Stimulated activated naive B cell treated with anti-CD40 and anti-IgM and Interleukin-4, amounts not matched to agents 10 μg/mL and 1 μg/mL and 100 μg/mL, for 72 hours (primary cell): ENCODE data around the gene CALR3.

Experiments
- ATAC-seq, 2 donors: fragments of 150-1000 bp; cut with Tn5 transposase; replicated peaks; 2 replicates each; pipeline ENCODE4 v1.10.0; 2021; ENCODE audit warnings: moderate library complexity in 1 of 2
- DNase-seq: peaks from one replicate; pipeline ENCODE4 v3.0.0; 2021
- H3K27ac Mint-ChIP-seq: one replicate; pipeline ENCODE4 v1.8.0; 2022; ENCODE audit warnings: mild to moderate bottlenecking, mixed read lengths
- H3K27me3 Mint-ChIP-seq, 2 donors: one replicate each; pipeline ENCODE4 v1.8.0; 2022; ENCODE audit warnings: mixed read lengths in 2 of 2
- H3K36me3 Mint-ChIP-seq, 2 donors: one replicate each; pipeline ENCODE4 v1.8.0; 2022; ENCODE audit warnings: mixed read lengths in 2 of 2, mild to moderate bottlenecking in 1 of 2
- H3K4me1 Mint-ChIP-seq, 2 donors: one replicate each; pipeline ENCODE4 v1.8.0; 2022; ENCODE audit warnings: mixed read lengths in 2 of 2, mild to moderate bottlenecking in 1 of 2
- H3K4me3 Mint-ChIP-seq, 2 donors: one replicate each; pipeline ENCODE4 v1.8.0; 2022; ENCODE audit warnings: mild to moderate bottlenecking in 2 of 2, mixed read lengths in 2 of 2, moderate library complexity in 1 of 2
- H3K9me3 Mint-ChIP-seq, 2 donors: one replicate each; pipeline ENCODE4 v1.8.0; 2022; ENCODE audit warnings: mixed read lengths in 2 of 2, mild to moderate bottlenecking in 1 of 2

CALR3 gene

GRCh38 chr19:16446724-16447368 is 49.1 kb downstream of the CALR3 start:
- H3K4me3 Mint-ChIP-seq, result peak overlapping the region; percentile 69 to 70
- peaks cover 36 to 54% of the 10 kb centered on the region in 2 donors for H3K36me3 Mint-ChIP-seq
- H3K4me1 Mint-ChIP-seq, result peaks cover 72 to 94% of the 10 kb centered on the region in 2 donors
- peaks cover 8 to 10% of the 10 kb centered on the region in 2 donors for H3K9me3 Mint-ChIP-seq
- DNase-seq (peak; percentile 75), ATAC-seq (peak; percentile 37 to 40)
- no peaks in the 10 kb centered on the region for H3K27me3 Mint-ChIP-seq
- H3K27ac Mint-ChIP-seq, result peak overlapping the region; percentile 95

- DNase-seq, result peak; percentile 73
- Mint-ChIP-seq H3K9me3 (peaks cover 8 to 10% of the 10 kb centered on the region in 2 donors), H3K27ac (peak overlapping the region; percentile 95), H3K4me1 (peaks cover 71 to 99% of the 10 kb centered on the region in 2 donors), H3K27me3 (no peaks in the 10 kb centered on the region), H3K4me3 (peak overlapping the region; percentile 69 to 70), H3K36me3 (peaks cover 39 to 57% of the 10 kb centered on the region in 2 donors)
- peak; percentile 44 for ATAC-seq
Observed at GRCh38 chr19:16446108-16446723, 49.8 kb downstream of the CALR3 start.

- peak; percentile 61 to 65 for ATAC-seq
- peak overlapping the region; percentile 69 to 70 for H3K4me3 Mint-ChIP-seq
- H3K27ac Mint-ChIP-seq, result peak overlapping the region; percentile 95
- peaks cover 8 to 10% of the 10 kb centered on the region in 2 donors for H3K9me3 Mint-ChIP-seq
- DNase-seq, result peak; percentile 81
- no peaks in the 10 kb centered on the region for H3K27me3 Mint-ChIP-seq
- H3K4me1 Mint-ChIP-seq, result peaks cover 74 to 99% of the 10 kb centered on the region in 2 donors
- peaks cover 43 to 61% of the 10 kb centered on the region in 2 donors for H3K36me3 Mint-ChIP-seq
Observed at GRCh38 chr19:16445238-16446107, 50.5 kb downstream of the CALR3 start.

GRCh38 chr19:16444269-16444600 is 51.7 kb downstream of the CALR3 start:
- H3K4me3 Mint-ChIP-seq, result peak overlapping the region; percentile 52 to 61
- DNase-seq (no peak), ATAC-seq (no peak)
- H3K27me3 Mint-ChIP-seq, result no peaks in the 10 kb centered on the region
- H3K27ac Mint-ChIP-seq, result peak overlapping the region; percentile 95
- H3K9me3 Mint-ChIP-seq, result peaks cover 3 to 6% of the 10 kb centered on the region in 2 donors
- peaks cover 42 to 57% of the 10 kb centered on the region in 2 donors for H3K36me3 Mint-ChIP-seq
- H3K4me1 Mint-ChIP-seq, result peaks cover 66 to 92% of the 10 kb centered on the region in 2 donors

GRCh38 chr19:16442386-16443276 is 53.3 kb downstream of the CALR3 start:
- Mint-ChIP-seq H3K27me3 (no peaks in the 10 kb centered on the region), H3K9me3 (peaks cover 0 to 3% of the 10 kb centered on the region in 2 donors), H3K4me1 (peaks cover 55 to 86% of the 10 kb centered on the region in 2 donors), H3K4me3 (peak overlapping the region; percentile 10 to 61), H3K36me3 (peaks cover 39 to 55% of the 10 kb centered on the region in 2 donors), H3K27ac (peak overlapping the region; percentile 95)
- ATAC-seq, result no peak
- no peak for DNase-seq

- peak overlapping the region; percentile 73 for H3K27ac Mint-ChIP-seq
- peaks cover 42 to 63% of the 10 kb centered on the region in 2 donors for H3K36me3 Mint-ChIP-seq
- peaks cover 5 to 7% of the 10 kb centered on the region in 2 donors for H3K9me3 Mint-ChIP-seq
- peak overlapping the region; percentile 35 to 41 for H3K4me3 Mint-ChIP-seq
- DNase-seq, result no peak
- H3K27me3 Mint-ChIP-seq, result no peaks in the 10 kb centered on the region
- H3K4me1 Mint-ChIP-seq, result peaks cover 56 to 86% of the 10 kb centered on the region in 2 donors
- ATAC-seq, result no peak
Observed at GRCh38 chr19:16441661-16442162, 54.3 kb downstream of the CALR3 start.

GRCh38 chr19:16436780-16437332 is 59.1 kb downstream of the CALR3 start:
- DNase-seq (no peak), ATAC-seq (no peak)
- Mint-ChIP-seq H3K27ac (peak overlapping the region; percentile 95), H3K4me1 (peaks cover 28 to 56% of the 10 kb centered on the region in 2 donors), H3K36me3 (peaks cover 48 to 57% of the 10 kb centered on the region in 2 donors), H3K9me3 (peaks cover 4 to 5% of the 10 kb centered on the region in 2 donors), H3K4me3 (peak overlapping the region; percentile 60 to 64), H3K27me3 (no peaks in the 10 kb centered on the region)

GRCh38 chr19:16435999-16436650 is 59.8 kb downstream of the CALR3 start:
- ATAC-seq (peak; percentile 87 to 88), DNase-seq (peak; percentile 29)
- peaks cover 4 to 5% of the 10 kb centered on the region in 2 donors for H3K9me3 Mint-ChIP-seq
- H3K27ac Mint-ChIP-seq, result peak overlapping the region; percentile 95
- peaks cover 47 to 56% of the 10 kb centered on the region in 2 donors for H3K36me3 Mint-ChIP-seq
- peaks cover 28 to 50% of the 10 kb centered on the region in 2 donors for H3K4me1 Mint-ChIP-seq
- H3K27me3 Mint-ChIP-seq, result no peaks in the 10 kb centered on the region
- H3K4me3 Mint-ChIP-seq, result peak overlapping the region; percentile 60 to 64

- H3K36me3 Mint-ChIP-seq, result peaks cover 45 to 54% of the 10 kb centered on the region in 2 donors
- ATAC-seq, result peak; percentile 3 to 25
- peak overlapping the region; percentile 26 to 64 for H3K4me3 Mint-ChIP-seq
- peaks cover 22 to 43% of the 10 kb centered on the region in 2 donors for H3K4me1 Mint-ChIP-seq
- H3K27ac Mint-ChIP-seq, result peak overlapping the region; percentile 95
- no peaks in the 10 kb centered on the region for H3K27me3 Mint-ChIP-seq
- H3K9me3 Mint-ChIP-seq, result peaks cover 4 to 5% of the 10 kb centered on the region in 2 donors
- no peak for DNase-seq
Observed at GRCh38 chr19:16435238-16435917, 60.6 kb downstream of the CALR3 start.

- DNase-seq (no peak), ATAC-seq (no peak)
- Mint-ChIP-seq H3K4me1 (peaks cover 28 to 42% of the 10 kb centered on the region in 2 donors), H3K27me3 (no peaks in the 10 kb centered on the region), H3K9me3 (peaks cover 4 to 5% of the 10 kb centered on the region in 2 donors), H3K27ac (no peak overlapping the region), H3K4me3 (no peak overlapping the region), H3K36me3 (peaks cover 50 to 56% of the 10 kb centered on the region in 2 donors)
Observed at GRCh38 chr19:16433986-16434385, 62.0 kb downstream of the CALR3 start.

- H3K36me3 Mint-ChIP-seq, result peaks cover 55 to 64% of the 10 kb centered on the region in 2 donors
- peak overlapping the region; percentile 51 for H3K27ac Mint-ChIP-seq
- H3K4me1 Mint-ChIP-seq, result peaks cover 10 to 11% of the 10 kb centered on the region in 2 donors
- H3K9me3 Mint-ChIP-seq, result no peaks in the 10 kb centered on the region
- H3K27me3 Mint-ChIP-seq, result no peaks in the 10 kb centered on the region
- ATAC-seq, result no peak
- DNase-seq, result no peak
- no peak overlapping the region for H3K4me3 Mint-ChIP-seq
Observed at GRCh38 chr19:16429759-16430091, 66.2 kb downstream of the CALR3 start.

- peaks cover 53 to 64% of the 10 kb centered on the region in 2 donors for H3K36me3 Mint-ChIP-seq
- H3K27ac Mint-ChIP-seq, result peak overlapping the region; percentile 51
- no peak overlapping the region for H3K4me3 Mint-ChIP-seq
Observed at GRCh38 chr19:16429066-16429758, 66.8 kb downstream of the CALR3 start.

More at GRCh38 chr19:16429066-16429758, 66.8 kb downstream of the CALR3 start:
- ATAC-seq (no peak), DNase-seq (no peak)
- Mint-ChIP-seq H3K4me1 (peaks cover 6 to 9% of the 10 kb centered on the region in 2 donors), H3K27me3 (no peaks in the 10 kb centered on the region), H3K9me3 (no peaks in the 10 kb centered on the region)
